H1 (cell line): ENCODE results near the gene EFHD1. TPM values are rescaled to one million over a fixed set of nuclear protein-coding genes. Genes with fewer than 3 reads are reported as not detected.

Source experiments
- CTCF ChIA-PET: fragments of 300-600 bp; sonication (Branson Sonifier 250); formaldehyde crosslinking; loops from one replicate; lab custom pipeline; 2021; ENCODE audit not compliant: partially characterized antibody; lab: Charles Lee
- POLR2A ChIA-PET: fragments of 300-600 bp; sonication (Branson Sonifier 250); formaldehyde crosslinking; loops from one replicate; lab custom pipeline; 2021; ENCODE audit warnings: inconsistent platforms; ENCODE audit not compliant: partially characterized antibody; lab: Charles Lee
- DNase-seq, 2 experiments: peaks; one replicate each; pipeline versions ENCODE4 v3.0.0 to v3.0.0-alpha.2; 2010 to 2022; ENCODE audit warnings: low spot score in 2 of 2, low read depth in 1 of 2, mixed read lengths in 1 of 2
- FAIRE-seq: peaks from 2 replicates; lab custom pipeline; 2011; peaks lifted over from hg19 to GRCh38; lab: Jason Lieb, UNC
- H2AFZ ChIP-seq: 2 replicates; pipeline ENCODE4 v1.8.1; 2012; ENCODE audit warnings: low read length, inconsistent platforms
- H2AK5ac ChIP-seq: 2 replicates; pipeline ENCODE4 v1.6.1; 2013; ENCODE audit warnings: low read depth, low read length
- H2BK120ac ChIP-seq: replicated peaks from 2 replicates; pipeline ENCODE3; 2013; ENCODE audit warnings: low read depth, low read length, inconsistent platforms
- H2BK12ac ChIP-seq: 2 replicates; pipeline ENCODE4 v1.6.1; 2013; ENCODE audit warnings: low read depth, low read length
- H2BK15ac ChIP-seq: 2 replicates; pipeline ENCODE4 v1.6.1; 2013; ENCODE audit warnings: low read length
- H2BK20ac ChIP-seq: 2 replicates; pipeline ENCODE4 v1.6.1; 2013; ENCODE audit warnings: low read length
- H2BK5ac ChIP-seq: 2 replicates; pipeline ENCODE4 v1.6.1; 2013; ENCODE audit warnings: low read depth, low read length
- H3K14ac ChIP-seq: 2 replicates; pipeline ENCODE4 v1.6.1; 2013; ENCODE audit warnings: inconsistent platforms; ENCODE audit not compliant: insufficient read length
- H3K18ac ChIP-seq: 2 replicates; pipeline ENCODE4 v1.6.1; 2013; ENCODE audit warnings: low read length; ENCODE audit errors: extremely low read depth
- H3K23ac ChIP-seq: 2 replicates; pipeline ENCODE4 v1.6.1; 2013; ENCODE audit warnings: inconsistent platforms; ENCODE audit not compliant: insufficient read length
- H3K23me2 ChIP-seq: 2 replicates; pipeline ENCODE4 v1.6.1; 2013; ENCODE audit warnings: low read depth, low read length
- H3K27ac ChIP-seq: 2 replicates; pipeline ENCODE4 v1.6.1; 2011; ENCODE audit warnings: low read depth, low read length, inconsistent platforms
- H3K27me3 ChIP-seq, 4 experiments: replicated peaks in 1 of 4; 1 replicate in 1 of 4; 2 replicates in 3 of 4; pipeline versions ENCODE4 v1.6.1 to v1.8.1; 2011 to 2013; ENCODE audit warnings: low read length in 3 of 4, mild to moderate bottlenecking in 3 of 4, inconsistent platforms in 2 of 4, mixed read lengths in 2 of 4, moderate library complexity in 1 of 4; ENCODE audit not compliant: control insufficient read depth in 3 of 4, insufficient read depth in 3 of 4; ENCODE audit errors: extremely low read depth in 1 of 4
- H3K36me3 ChIP-seq, 4 experiments: 2 replicates each; pipeline versions ENCODE4 v1.6.1 to v1.8.1; 2011 to 2013; ENCODE audit warnings: mild to moderate bottlenecking in 4 of 4, low read length in 3 of 4, moderate library complexity in 2 of 4, control low read depth in 1 of 4, inconsistent platforms in 1 of 4; ENCODE audit not compliant: insufficient read depth in 4 of 4, control insufficient read depth in 2 of 4
- H3K4ac ChIP-seq: replicated peaks from 2 replicates; pipeline ENCODE3; 2013; ENCODE audit warnings: low read length, low read depth, mixed read lengths, inconsistent platforms; ENCODE audit not compliant: insufficient read length
- H3K4me1 ChIP-seq, 4 experiments: replicated peaks in 1 of 4; 1 replicate in 1 of 4; 2 replicates in 3 of 4; pipeline versions ENCODE4 v1.6.1 to v1.8.1; 2011 to 2013; ENCODE audit warnings: low read length in 3 of 4, inconsistent platforms in 2 of 4, mixed read lengths in 1 of 4; ENCODE audit not compliant: insufficient read depth in 4 of 4, control insufficient read depth in 3 of 4
- H3K4me2 ChIP-seq, 2 experiments: 2 replicates each; pipeline versions ENCODE4 v1.6.1 to v1.8.1; 2011 to 2013; ENCODE audit warnings: low read depth in 2 of 2, low read length in 2 of 2, control low read depth in 1 of 2, inconsistent platforms in 1 of 2, mild to moderate bottlenecking in 1 of 2; ENCODE audit not compliant: insufficient read depth in 1 of 2
- H3K4me3 ChIP-seq, 4 experiments: fragments of 200-600, 300-600 bp in 1 of 4; sonication (generic), shearing (Covaris generic), sonication (Bioruptor Twin) in 1 of 4; 2 replicates each; pipeline versions ENCODE4 v1.5.1 to v1.8.1; 2011 to 2016; ENCODE audit warnings: low read length in 4 of 4, low read depth in 3 of 4, control low read depth in 2 of 4, inconsistent platforms in 2 of 4, mild to moderate bottlenecking in 2 of 4, mixed read lengths in 1 of 4, moderate library complexity in 1 of 4; ENCODE audit not compliant: insufficient read depth in 2 of 4; ENCODE audit errors: extremely low read depth in 1 of 4
- H3K56ac ChIP-seq: replicated peaks from 2 replicates; pipeline ENCODE3; 2013; ENCODE audit warnings: low read depth, mild to moderate bottlenecking, mixed read lengths, low read length, inconsistent platforms; ENCODE audit not compliant: insufficient read length
- H3K79me1 ChIP-seq: 2 replicates; pipeline ENCODE4 v1.6.1; 2013; ENCODE audit warnings: low read depth, low read length, control low read depth
- H3K79me2 ChIP-seq, 2 experiments: 2 replicates each; pipeline versions ENCODE4 v1.6.1 to v1.8.1; 2012 to 2013; ENCODE audit warnings: low read length in 2 of 2, mild to moderate bottlenecking in 2 of 2, inconsistent platforms in 1 of 2; ENCODE audit not compliant: insufficient read depth in 2 of 2, control insufficient read depth in 1 of 2
- H3K9ac ChIP-seq, 4 experiments: replicated peaks in 1 of 4; 1 replicate in 1 of 4; 2 replicates in 3 of 4; pipeline versions ENCODE4 v1.6.1 to v1.8.1; 2011 to 2013; ENCODE audit warnings: low read depth in 3 of 4, low read length in 3 of 4, control low read depth in 2 of 4, mild to moderate bottlenecking in 2 of 4, moderate library complexity in 2 of 4, inconsistent platforms in 1 of 4; ENCODE audit errors: extremely low read depth in 1 of 4
- H3K9me3 ChIP-seq, 2 experiments: 2 replicates each; pipeline versions ENCODE4 v1.6.1 to v1.8.1; 2012 to 2013; ENCODE audit warnings: mild to moderate bottlenecking in 2 of 2, moderate library complexity in 2 of 2, control low read depth in 1 of 2, inconsistent platforms in 1 of 2, low read depth in 1 of 2, low read length in 1 of 2, mixed read lengths in 1 of 2; ENCODE audit not compliant: insufficient read depth in 2 of 2
- H4K20me1 ChIP-seq, 2 experiments: replicated peaks in 1 of 2; 2 replicates each; pipeline versions ENCODE3 to v1.8.1; 2011 to 2013; ENCODE audit warnings: inconsistent platforms in 2 of 2, low read length in 2 of 2, mild to moderate bottlenecking in 1 of 2; ENCODE audit not compliant: insufficient read depth in 2 of 2, control insufficient read depth in 1 of 2
- H4K5ac ChIP-seq: 2 replicates; pipeline ENCODE4 v1.6.1; 2013; ENCODE audit warnings: low read length, low read depth, mixed read lengths, inconsistent platforms; ENCODE audit not compliant: insufficient read length
- H4K8ac ChIP-seq: 2 replicates; pipeline ENCODE4 v1.8.0; 2013; ENCODE audit warnings: mild to moderate bottlenecking, moderate library complexity, low read length, inconsistent platforms; ENCODE audit not compliant: insufficient read depth; ENCODE audit errors: extremely low read depth
- H4K91ac ChIP-seq: replicated peaks from 2 replicates; pipeline ENCODE3; 2013; ENCODE audit warnings: low read length, mixed read lengths, inconsistent platforms; ENCODE audit not compliant: insufficient read length
- CEBPB ChIP-seq: IDR thresholded peaks from 2 replicates; pipeline ENCODE4 v1.6.1; 2012; ENCODE audit warnings: low read depth, low read length
- CTBP2 ChIP-seq: IDR thresholded peaks from 2 replicates; pipeline ENCODE4 v1.7.0; 2011; ENCODE audit warnings: borderline replicate concordance, mild to moderate bottlenecking, moderate library complexity, mixed read lengths, low read length; ENCODE audit not compliant: insufficient read depth, insufficient read length
- RAD21 ChIP-seq, 2 experiments: IDR thresholded peaks in 1 of 2; conservative IDR thresholded peaks in 1 of 2; 2 replicates each; pipeline ENCODE4 v1.6.1; 2011; ENCODE audit warnings: low read depth in 2 of 2, low read length in 2 of 2, improper control_type of control experiment in 1 of 2, inconsistent platforms in 1 of 2, mild to moderate bottlenecking in 1 of 2, moderate library complexity in 1 of 2
- RFX5 ChIP-seq: IDR thresholded peaks from 2 replicates; pipeline ENCODE4 v1.6.1; 2011; ENCODE audit warnings: low read depth, low read length, improper control_type of control experiment, borderline replicate concordance
- SP1 ChIP-seq: IDR thresholded peaks from 2 replicates; pipeline ENCODE4 v1.6.1; 2011; ENCODE audit warnings: low read depth, low read length
- SP2 ChIP-seq: IDR thresholded peaks from 2 replicates; pipeline ENCODE4 v1.6.1; 2012; ENCODE audit warnings: mild to moderate bottlenecking, low read length, inconsistent platforms
- YY1 ChIP-seq: IDR thresholded peaks from 2 replicates; pipeline ENCODE4 v1.6.1; 2011; ENCODE audit warnings: low read depth, mild to moderate bottlenecking, low read length
- ZNF274 ChIP-seq: IDR thresholded peaks from 2 replicates; pipeline ENCODE4 v1.7.0; 2012; ENCODE audit warnings: low read length, borderline replicate concordance; ENCODE audit errors: extremely low read depth
- WGBS, 2 experiments: shearing (Covaris generic) in 1 of 2; methylation state at CpG; one replicate each; pipeline versions ENCODE4 v1.1.6 to v1.1.7; 2013 to 2015; ENCODE audit warnings: low lambda C conversion rate in 2 of 2, mixed read lengths in 2 of 2, inconsistent platforms in 1 of 2, low coverage in 1 of 2, missing lambda C conversion rate in 1 of 2; ENCODE audit not compliant: insufficient replicate concordance in 2 of 2, insufficient coverage in 1 of 2, insufficient read length in 1 of 2; ENCODE audit errors: extremely low coverage in 1 of 2, missing lambda C conversion rate in 1 of 2; 5-methylcytosine and 5-hydroxymethylcytosine counted together
- polyA plus RNA-seq, 7 experiments: library from polyadenylated mRNA; depleted of rRNA in 3 of 7; stranded (reverse) in 5 of 7; unstranded in 2 of 7; fragments of >200 nt in 5 of 7; fragments of 200-250 nt in 2 of 7; gene quantifications; 1 replicate in 5 of 7; 2 replicates in 1 of 7; 4 replicates in 1 of 7; pipeline versions ENCODE4 v1.2.1 to v1.2.3, GENCODE V29; 2011 to 2013; ENCODE audit warnings: missing spikeins in 2 of 7, mixed read lengths in 2 of 7
- total RNA-seq: library from RNA; stranded (reverse); fragmentation: NEBNext Ultra II Directional; extraction: Animal tissue kit (Norgen Biotek cat#: 25700); gene quantifications from 2 replicates; pipeline ENCODE4 v1.2.1, GENCODE V29; 2021
- TF ChIP-seq, protein P1 (sequence below): IDR thresholded peaks from 2 replicates; pipeline ENCODE4 v1.6.1; 2011; ENCODE audit warnings: low read length, improper control_type of control experiment

EFHD1 gene
- total and polyA plus RNA-seq, 2 of the 8 experiments (the other 6 are each of a cell fraction or from before 2014, with no cell fraction given) = 3.4 to 4.5 TPM

DNA sequence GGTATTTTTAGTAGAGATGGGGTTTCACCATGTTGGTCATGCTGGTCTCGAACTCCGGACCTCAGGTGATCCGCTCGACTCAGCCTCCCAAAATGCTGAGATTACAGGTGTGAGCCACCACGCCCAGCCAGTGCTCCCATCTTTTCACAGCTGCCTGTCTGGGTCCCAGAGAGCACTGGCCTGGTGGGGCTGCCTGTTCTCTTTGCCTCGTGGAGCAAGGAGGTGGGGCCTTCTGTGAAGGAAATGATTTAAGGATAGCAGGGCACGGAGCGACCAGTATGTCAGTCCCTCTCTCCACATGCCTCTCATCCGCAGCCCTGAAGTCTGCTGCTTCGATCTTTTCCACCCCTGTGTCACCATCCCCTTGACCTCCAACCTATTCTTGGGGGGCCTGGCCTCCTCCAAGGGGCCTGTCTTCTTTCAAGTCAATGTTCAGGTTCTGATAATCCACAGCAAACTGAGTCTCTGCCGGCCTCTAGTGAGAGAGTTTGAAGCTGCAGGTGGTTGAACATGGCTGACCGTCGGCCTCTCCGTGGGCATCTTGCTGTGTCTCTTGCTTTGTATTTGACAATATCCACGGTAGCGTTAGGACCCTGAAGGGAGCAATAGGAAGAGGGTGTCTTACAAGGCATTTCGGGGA is 35.5 kb downstream of the EFHD1 start:
- ChIA-PET POLR2A (no interaction called here), CTCF (interaction anchor here (0.5 to 6.0 kb wide), 16 partner anchors 10 to 82 kb away, joined by 3 to 58 read pairs (median 5); no protein-coding TSS in a partner anchor)
- Histone ChIP-seq H3K27ac (no peak overlapping the region), H3K23me2 (no peaks in the 10 kb centered on the region), H4K20me1 (no peaks in the 10 kb centered on the region), H4K8ac (no peak overlapping the region), H3K4ac (no peak overlapping the region), H3K79me1 (no peaks in the 10 kb centered on the region), H3K18ac (no peak overlapping the region), H4K91ac (no peak overlapping the region), H3K36me3 (no peaks in the 10 kb centered on the region), H2AFZ (peak overlapping the region; percentile 99), H2BK12ac (no peak overlapping the region), H2BK15ac (no peak overlapping the region), H3K9ac (no peak overlapping the region), H3K4me1 (no peaks in the 10 kb centered on the region), H3K23ac (no peak overlapping the region), H3K9me3 (no peaks in the 10 kb centered on the region), H3K56ac (no peak overlapping the region), H3K14ac (no peak overlapping the region), H3K4me3 (no peak overlapping the region), H2BK120ac (no peak overlapping the region), H4K5ac (no peak overlapping the region), H2BK20ac (no peak overlapping the region), H3K79me2 (no peaks in the 10 kb centered on the region), H3K27me3 (no peaks in the 10 kb centered on the region), H2BK5ac (no peak overlapping the region), H2AK5ac (no peak overlapping the region), H3K4me2 (no peak overlapping the region)
- FAIRE-seq = no peak
- peak in 1 of 2 experiments; percentile 21 for DNase-seq
- 85% methylated on average over 17 of the region's 17 CpGs; no CpG with 5 or more reads in 1 of the 2 experiments for WGBS, 2 experiments
- TF ChIP-seq RAD21 (IDR thresholded peaks at IDR 0.05 in 1 of 2, conservative IDR thresholded peaks at IDR 0.05 in 1 of 2; ENCODE audit: low read depth in 2 of 2, low read length in 2 of 2) = peak; percentile 74 to 80
- TF ChIP-seq SP1 = no peak
- no peak for TF ChIP-seq CTBP2
- no peak for TF ChIP-seq SP2
- no peak for TF ChIP-seq CEBPB
- no peak for TF ChIP-seq RFX5
- 0 out of 2 replicates have a peak, but pooled peaks have one; percentile 74 for TF ChIP-seq YY1
- no peak for TF ChIP-seq ZNF274
- TF ChIP-seq, protein P1, sequence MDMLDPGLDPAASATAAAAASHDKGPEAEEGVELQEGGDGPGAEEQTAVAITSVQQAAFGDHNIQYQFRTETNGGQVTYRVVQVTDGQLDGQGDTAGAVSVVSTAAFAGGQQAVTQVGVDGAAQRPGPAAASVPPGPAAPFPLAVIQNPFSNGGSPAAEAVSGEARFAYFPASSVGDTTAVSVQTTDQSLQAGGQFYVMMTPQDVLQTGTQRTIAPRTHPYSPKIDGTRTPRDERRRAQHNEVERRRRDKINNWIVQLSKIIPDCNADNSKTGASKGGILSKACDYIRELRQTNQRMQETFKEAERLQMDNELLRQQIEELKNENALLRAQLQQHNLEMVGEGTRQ = no peak
